Measurements from ENCODE around the gene AOPEP.

Gene AOPEP

GRCh38 chr9:94736759-94737158, 10.3 kb downstream of the AOPEP start:
- H3K27ac ChIP-seq: no peak overlapping the region
- TF ChIP-seq ZFX (IDR thresholded peaks at IDR 0.05) (no peak), CTCF (conservative IDR thresholded peaks at IDR 0.05) (no peak)

- no peak overlapping the region for H3K27ac ChIP-seq
- TF ChIP-seq CTCF (conservative IDR thresholded peaks at IDR 0.05) (no peak), ZFX (IDR thresholded peaks at IDR 0.05) (no peak)
Observed at GRCh38 chr9:94740145-94740840, 13.8 kb downstream of the AOPEP start.

GRCh38 chr9:94741866-94742265, 15.4 kb downstream of the AOPEP start:
- H3K27ac ChIP-seq: no peak overlapping the region

GRCh38 chr9:94743035-94743954, 16.8 kb downstream of the AOPEP start:
- no peak for TF ChIP-seq ZFX (IDR thresholded peaks at IDR 0.05)
- TF ChIP-seq CTCF (conservative IDR thresholded peaks at IDR 0.05): no peak
- H3K27ac ChIP-seq: no peak overlapping the region

More at GRCh38 chr9:94741866-94742265, 15.4 kb downstream of the AOPEP start:
- TF ChIP-seq ZFX (IDR thresholded peaks at IDR 0.05) (no peak), CTCF (conservative IDR thresholded peaks at IDR 0.05) (no peak)

- TF ChIP-seq CTCF (conservative IDR thresholded peaks at IDR 0.05) (no peak), ZFX (IDR thresholded peaks at IDR 0.05) (no peak)
- no peak overlapping the region for H3K27ac ChIP-seq
Observed at GRCh38 chr9:94745806-94746540, 19.5 kb downstream of the AOPEP start.

GRCh38 chr9:94746541-94747370, 20.3 kb downstream of the AOPEP start:
- TF ChIP-seq ZFX (IDR thresholded peaks at IDR 0.05): no peak
- no peak for TF ChIP-seq CTCF (conservative IDR thresholded peaks at IDR 0.05)
- H3K27ac ChIP-seq: no peak overlapping the region
